ENCODE measurements around the gene TECPR2.

DNA sequence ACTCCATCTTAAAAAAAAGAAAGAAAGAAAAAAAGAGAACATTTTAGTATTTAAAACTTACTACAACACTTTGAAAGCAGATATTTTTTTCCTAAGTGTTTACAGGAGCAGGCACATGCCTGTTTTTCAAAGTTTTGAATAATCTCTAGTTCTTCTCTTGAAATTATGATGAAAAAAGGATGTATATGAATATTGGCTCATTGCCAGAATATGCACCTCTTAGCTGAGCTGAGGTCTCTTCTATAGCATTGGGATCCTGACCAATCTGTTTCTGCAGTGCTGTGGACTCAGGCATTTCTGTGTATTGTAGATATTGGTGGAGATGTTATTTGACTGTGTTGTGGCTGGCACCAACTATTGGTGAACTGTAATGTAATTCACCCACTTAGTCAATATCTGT, 15.0 kb downstream of the TECPR2 start:
- TF ChIP-seq ESRRA (CRISPR knock-in tag; IDR thresholded peaks at IDR 0.05; ENCODE audit: borderline replicate concordance) (no peak), FOXJ3 (CRISPR knock-in tag; IDR thresholded peaks at IDR 0.05; ENCODE audit: borderline replicate concordance) (no peak), ZNF138 (CRISPR knock-in tag; conservative IDR thresholded peaks at IDR 0.05) (no peak), KAT7 (CRISPR knock-in tag; IDR thresholded peaks at IDR 0.05; ENCODE audit: borderline replicate concordance) (no peak), NR1H2 (CRISPR knock-in tag; IDR thresholded peaks at IDR 0.05) (no peak), SP1 (CRISPR knock-in tag; conservative IDR thresholded peaks at IDR 0.05) (no peak)
- TF ChIP-seq, protein P1, sequence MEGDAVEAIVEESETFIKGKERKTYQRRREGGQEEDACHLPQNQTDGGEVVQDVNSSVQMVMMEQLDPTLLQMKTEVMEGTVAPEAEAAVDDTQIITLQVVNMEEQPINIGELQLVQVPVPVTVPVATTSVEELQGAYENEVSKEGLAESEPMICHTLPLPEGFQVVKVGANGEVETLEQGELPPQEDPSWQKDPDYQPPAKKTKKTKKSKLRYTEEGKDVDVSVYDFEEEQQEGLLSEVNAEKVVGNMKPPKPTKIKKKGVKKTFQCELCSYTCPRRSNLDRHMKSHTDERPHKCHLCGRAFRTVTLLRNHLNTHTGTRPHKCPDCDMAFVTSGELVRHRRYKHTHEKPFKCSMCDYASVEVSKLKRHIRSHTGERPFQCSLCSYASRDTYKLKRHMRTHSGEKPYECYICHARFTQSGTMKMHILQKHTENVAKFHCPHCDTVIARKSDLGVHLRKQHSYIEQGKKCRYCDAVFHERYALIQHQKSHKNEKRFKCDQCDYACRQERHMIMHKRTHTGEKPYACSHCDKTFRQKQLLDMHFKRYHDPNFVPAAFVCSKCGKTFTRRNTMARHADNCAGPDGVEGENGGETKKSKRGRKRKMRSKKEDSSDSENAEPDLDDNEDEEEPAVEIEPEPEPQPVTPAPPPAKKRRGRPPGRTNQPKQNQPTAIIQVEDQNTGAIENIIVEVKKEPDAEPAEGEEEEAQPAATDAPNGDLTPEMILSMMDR (IDR thresholded peaks at IDR 0.05) = no peak
